ENCODE data around the gene CXCR4.

CXCR4 gene

DNA sequence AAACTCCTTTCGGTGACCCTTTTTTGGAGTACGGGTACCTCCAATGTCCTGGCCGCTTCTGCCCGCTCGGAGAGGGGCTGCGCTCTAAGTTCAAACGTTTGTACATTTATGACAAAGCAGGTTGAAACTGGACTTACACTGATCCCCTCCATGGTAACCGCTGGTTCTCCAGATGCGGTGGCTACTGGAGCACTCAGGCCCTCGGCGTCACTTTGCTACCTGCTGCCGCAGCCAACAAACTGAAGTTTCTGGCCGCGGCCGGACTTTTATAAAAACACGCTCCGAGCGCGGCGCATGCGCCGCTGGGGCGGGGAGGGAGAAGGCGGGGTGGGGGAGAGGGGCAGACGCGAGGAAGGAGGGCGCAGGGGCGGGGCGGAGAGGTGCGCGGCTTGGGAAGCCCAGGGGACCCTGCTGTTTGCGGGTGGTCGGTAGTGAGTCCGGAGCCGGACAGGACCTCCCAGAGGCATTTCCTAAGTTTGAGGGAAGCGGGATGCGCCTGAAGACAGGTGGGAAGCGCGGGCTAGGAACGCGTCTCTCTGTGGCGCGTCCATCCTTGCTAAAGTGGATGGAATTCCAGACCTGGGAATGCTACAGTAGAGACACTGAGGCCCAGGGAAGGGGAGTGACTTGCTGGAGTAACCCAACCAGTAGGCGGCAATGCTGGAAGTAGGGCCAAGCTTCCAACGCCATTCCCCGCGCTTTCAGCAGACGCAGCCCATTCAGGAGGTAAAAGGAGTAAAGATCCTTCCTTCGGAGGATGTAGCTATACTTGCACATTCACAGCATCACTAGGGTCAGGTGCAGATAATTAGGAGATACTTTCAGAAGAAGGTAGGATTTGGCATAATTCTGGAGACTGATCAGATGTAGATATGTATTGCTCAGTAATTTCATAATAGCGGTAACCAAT, at the start of gene CXCR4:
Gene CXCR4 (minus strand): TSS at position 241 of the 910 bp plus-strand sequence. CDS start 89 bp downstream, at position 152.
- peak; percentile 89 for DNase-seq

DNA sequence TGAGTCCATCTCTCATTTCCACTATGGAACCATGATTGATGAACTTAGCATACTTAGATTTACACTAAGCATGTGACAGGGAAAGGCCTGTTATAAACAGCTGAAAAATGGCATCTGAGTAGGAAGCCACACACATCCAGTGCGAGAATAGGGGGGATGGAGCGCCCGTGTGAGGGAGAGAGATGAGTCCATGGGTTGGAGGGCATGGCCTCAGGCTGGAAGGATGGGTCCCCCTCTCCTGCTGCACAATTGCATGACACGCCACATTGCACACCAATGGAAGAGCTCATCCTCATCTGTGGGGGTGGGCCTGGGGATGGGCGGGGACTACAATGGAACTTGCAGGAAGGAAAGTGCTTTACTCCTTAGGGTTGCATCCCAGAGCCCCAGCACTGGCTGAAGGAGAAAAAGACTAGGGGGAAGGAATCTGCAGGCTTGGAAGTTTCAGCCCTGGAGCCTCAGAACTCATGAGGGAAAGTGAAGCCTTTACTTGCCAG, 46.4 kb upstream of the CXCR4 start:
- DNase-seq = no peak

DNA sequence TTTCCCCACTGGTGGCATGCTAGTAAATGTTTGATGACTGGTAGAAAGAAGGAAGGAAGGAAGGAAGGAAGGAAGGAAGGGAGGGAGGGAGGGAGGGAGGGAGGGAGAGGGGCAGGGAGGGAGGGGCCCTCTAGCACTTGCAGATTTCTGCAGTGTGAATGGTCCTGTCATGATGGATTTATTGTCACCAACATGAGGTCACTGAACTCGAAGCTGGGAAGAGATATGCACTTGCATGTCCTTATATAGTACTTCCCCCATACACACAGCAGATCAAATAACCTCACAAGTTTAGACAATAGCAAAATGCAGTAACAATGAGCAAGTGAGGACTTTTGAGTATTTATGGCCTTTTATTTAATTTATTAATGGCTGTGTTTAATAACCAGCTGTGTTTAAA, 44.5 kb upstream of the CXCR4 start:
- no peak for DNase-seq

DNA sequence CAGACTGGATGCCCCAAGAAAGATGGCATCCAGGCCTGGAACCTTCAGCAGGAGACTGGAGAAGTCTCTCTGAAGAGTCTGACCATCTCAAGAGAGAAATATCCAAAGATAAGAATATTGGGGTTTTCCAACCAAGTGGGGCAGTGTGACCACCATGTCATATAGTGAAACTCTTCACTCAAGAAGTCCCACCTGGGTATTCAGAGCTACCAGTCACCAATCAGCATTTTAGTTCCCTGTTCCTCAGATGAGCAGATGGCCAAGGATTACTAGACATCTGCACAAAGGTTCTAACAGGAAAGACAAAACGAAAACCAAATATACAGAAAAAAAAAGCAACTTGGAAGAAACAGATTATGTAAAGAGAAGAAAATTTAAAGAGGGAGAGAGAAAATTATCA, 38.5 kb upstream of the CXCR4 start:
- DNase-seq = no peak

DNA sequence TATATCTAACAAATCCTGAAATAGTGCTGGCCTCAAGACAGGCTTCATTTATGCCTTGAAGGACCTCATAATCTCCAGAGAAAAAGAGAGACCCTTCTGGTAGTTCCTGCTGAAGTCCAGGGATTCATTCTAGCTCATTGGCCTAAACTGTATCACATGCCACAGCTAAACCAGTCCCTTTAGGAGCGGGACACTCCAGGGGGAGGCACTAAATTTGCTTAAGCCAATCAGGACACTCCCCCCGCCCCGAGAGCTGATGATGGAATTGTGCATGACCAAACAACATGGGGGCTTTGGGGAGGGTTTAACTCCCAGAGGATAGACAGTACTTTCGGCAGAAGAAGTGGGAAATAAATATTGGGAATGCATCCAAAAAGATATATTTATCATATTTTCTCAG, 36.4 kb upstream of the CXCR4 start:
- no peak for DNase-seq

DNA sequence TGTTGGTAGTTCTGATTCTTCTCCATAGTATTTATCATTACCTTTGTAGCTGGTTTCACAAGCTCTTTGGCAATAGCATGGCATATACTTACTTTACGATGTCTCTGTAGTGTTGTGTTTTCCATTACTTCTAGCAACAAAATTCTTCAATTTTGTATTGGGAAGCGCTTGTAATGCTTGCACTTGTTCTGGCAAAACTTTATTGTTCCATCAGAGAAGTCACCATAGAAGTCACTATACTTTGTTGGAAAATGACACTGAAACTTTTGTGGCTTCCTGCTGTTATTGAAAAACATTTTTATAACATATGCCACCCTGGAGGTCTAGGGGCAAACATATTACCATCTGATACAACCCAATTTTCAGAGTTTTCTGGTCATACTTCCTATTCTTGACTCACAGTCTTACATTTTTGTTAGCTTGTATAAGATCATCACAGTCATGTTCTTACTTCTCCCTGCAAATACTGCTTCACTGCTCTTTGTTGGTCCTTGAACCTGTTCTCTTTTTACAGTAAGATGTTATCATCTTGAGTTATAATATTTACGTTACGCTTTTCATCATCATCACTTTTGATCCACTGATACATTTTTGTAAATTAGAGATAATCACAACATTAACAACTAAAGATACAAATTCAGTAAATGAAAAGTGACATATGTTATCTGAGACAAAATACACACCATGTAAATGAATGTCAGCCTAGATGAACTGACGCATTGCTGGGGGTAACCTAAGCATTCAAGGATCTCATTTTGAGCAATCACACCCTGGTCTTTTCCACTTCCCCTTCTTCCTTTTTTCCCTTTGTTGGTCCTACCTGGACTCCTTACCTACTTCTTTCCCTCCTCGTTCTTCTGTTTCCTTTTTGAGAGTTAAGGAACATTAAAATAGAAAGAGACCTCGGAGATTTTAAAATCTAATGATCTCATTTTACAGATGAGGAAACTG, 33.3 kb upstream of the CXCR4 start:
- DNase-seq = no peak

DNA sequence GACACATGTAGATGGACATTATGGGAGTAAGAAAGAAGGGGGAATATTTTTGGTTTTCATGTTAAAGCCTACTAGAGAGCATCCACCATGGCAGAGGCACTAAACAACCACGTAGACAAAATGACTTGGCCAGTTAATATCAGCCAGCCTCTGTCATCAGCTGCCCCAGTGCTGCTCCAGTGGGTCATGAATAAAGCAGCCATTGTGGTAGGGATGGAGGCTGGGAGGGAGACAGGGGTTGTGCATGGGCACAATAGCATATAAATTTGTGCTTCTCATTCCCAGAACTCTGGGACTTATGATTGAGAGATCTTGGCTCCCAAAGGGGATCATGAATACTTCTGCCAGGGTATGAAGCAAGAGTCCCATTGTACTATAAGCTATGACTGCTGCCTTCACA, 31.1 kb upstream of the CXCR4 start:
- no peak for DNase-seq

DNA sequence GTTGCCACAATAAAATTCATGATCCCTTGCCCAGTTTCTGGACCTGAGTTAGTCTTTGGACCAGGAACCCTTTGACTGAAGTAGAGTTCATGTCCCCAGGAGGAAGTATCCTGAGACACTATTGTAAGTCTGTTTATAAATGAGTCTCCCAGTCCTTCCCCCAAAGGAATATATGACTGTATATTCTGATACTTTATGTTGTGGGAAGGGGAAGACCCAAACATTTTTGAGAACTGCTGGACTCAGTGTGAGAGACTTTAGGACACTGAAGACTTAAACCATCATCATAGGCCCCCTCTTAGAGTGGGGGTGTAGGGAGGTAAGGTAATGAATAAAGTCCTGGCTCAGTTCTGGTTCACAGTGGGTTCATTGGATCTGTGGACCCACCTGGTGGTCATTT, 28.6 kb upstream of the CXCR4 start:
- DNase-seq = no peak

DNA sequence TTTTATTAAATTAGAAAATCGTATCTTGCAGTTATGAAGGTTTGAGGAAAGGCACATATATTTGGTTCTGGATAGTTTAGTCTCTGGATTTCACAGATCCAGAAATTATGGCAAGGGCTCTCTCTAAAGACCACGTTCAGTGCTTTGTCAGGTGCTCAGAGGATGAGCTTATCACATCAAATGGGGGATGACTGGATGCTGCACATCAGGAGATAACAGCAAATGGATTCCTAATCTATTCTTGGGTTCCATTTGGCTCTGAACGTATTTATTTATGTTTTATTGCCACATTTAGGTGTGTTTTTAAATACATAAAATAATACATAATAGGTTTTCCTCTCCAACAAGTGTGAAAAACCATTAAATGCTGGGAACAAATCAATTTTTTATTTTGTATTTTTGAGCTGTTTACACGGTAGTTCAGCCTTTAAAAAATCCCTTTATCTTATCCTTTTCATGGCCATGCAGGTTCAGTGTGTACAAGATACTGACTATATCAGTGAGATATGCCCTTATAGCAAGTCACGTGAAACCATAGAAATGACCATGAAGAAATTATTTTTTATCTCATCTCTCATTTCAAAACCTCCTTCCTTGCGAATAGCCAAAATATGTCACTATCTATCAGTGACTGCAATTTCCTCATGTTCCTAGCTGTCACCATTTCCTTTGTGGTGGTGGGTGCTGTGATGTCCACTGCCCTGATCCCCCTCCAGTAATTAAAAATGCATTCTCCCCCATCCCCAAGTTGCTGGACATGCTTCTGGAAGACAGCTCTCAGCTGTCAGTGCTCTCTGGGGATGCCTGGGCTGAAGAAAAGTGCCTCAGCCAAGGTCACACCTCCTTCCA, 25.9 kb upstream of the CXCR4 start:
- no peak for DNase-seq

DNA sequence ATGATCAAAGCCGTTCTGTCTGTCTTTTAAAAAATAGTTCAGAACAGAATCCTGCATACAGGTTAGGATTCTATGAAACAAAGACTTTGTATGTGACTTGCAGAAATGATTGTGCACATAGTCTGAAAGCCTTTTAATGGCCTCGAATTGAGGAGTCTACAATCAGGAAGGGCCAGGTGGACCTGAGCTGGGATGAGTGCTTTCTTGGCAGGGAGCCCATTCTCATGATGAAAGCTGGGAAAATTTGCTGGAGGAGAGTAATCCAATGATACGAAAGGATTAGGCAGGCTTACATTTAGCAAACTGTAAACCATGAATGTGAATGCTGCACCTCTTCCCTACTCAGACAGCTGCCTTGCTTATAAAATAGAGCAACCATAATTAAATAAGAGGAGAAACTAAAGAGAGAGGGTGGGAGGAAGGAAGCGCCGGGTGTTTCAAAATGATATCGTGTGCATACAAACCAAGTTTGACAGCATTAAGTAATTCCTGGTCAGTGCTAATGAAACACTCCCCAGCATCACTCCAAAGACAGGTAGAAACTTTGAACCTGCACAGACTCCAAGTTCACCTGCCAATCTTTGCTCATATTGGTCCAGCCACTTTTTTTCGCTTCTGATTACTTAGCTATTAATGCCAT, 23.7 kb upstream of the CXCR4 start:
- DNase-seq = peak; percentile 93

DNA sequence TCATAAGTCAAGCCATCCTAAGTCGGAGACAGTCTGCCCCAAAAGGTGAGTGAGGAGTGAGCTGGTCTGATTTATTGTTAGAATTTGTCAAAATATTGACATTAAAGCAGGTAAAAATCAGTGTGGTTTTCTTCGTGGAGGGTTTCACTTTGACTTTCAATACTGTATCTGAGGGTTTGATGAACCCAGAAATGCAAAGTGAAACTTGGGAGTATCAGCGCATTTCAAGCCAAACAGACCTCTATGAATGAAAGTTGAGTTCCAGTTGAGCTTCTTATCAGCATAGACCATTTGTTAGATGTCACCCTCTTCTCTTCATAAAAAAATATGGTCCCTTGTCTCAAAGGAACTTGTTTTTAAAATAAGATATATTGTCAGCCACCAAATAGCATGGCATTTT, 21.7 kb upstream of the CXCR4 start:
- no peak for DNase-seq

DNA sequence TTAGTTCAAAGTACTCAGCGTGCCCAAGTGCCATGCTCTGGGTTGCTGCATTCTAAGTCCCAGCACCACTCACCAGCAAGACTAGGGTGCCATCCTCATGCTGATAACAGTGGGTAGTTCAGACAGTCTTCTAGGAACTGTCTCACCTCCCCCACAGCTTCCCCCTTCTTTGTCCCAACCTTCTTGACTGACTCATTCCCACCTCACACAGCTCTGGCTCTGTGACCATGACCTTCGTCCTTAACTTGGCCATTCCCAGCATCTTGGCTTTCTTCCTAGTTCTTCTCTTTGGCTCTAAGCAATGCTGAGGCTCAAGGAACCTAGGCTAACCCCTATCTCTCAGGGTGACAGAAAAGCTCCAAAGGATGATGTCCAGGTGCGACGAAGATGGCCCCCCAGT, 20.0 kb upstream of the CXCR4 start:
- no peak for DNase-seq

DNA sequence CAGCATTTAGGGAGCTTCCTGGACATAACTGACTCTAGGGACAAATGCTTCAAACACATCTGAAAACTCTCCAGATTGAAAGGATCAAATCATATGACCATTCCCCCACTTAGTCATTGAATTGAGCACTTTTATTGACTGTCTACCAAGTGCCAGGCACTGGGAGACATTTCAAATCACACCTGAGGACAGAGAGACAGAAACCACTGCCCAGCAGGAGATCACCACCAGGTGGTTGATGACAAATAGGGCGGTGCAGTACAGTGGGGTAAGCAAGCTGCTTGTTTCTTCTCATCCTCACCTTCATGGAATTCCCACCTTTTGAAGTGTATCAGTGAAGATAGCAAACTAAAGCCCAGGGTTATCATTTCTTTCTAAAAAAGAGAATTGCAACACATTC, 19.0 kb upstream of the CXCR4 start:
- DNase-seq = peak; percentile 49

DNA sequence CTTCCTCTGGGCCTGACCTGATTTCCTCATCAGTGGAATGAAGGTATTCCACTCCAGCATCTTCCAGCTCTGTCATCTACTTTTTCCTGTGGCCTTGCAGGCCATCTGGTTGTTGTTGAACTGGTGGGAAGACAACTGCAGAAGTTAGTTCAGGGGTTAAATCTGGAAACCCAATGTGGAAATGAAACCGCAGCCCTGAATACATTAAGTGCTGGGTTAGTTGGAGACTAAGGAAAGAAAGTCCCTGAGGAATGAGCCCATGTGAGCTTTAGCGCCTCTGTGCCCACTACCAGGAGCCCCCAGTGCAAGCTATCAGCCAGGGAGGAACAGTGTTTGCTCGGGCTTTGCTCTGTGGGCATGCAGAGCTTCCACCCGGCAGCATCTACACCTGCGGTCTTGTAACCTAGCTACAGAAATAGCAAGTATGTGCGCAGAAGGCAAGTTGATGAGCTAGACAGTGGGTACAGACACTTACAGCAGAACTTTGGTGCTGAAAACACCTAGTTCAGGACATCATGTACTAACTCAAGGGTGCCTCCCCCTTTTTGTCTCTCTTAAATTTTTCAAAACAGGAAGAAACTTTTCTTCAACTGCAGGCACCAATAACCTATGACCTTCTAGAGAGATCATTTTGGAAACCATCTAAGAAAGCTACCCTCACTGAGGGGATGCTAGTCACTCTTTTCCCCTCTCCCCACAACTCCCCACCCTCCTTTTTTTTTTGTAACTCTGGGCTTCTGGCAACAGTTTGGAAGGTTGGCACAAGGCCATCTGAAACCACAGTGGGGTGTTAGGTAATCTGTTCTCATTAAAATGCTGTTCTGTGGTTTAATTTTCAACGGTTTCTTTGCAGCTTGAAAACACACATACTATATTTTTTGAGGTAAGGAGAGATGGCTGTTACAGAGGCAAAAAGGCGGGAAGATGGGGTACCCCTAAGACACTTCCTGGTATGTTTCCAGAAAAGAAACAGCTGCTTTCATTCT, 18.3 kb upstream of the CXCR4 start:
- DNase-seq = no peak

DNA sequence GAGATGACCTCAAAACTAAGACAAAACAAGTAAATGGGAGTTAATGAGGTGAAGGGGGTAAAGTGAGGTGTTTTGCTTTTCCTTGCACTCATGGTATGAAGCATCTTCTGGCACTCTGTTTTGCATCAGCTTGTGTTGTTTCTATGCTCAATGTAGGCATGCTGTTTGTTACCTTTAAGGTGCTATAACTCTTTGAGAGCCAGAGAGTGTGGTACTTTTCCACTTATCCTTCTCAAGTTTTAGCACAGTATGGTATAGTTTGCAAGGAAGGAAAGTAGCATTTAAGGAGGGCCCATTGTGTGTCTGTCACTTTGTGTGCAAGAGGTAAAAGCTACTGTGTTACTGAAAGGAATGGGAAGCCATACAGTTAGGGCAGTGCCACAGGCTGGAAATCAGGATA, 17.5 kb upstream of the CXCR4 start:
- DNase-seq = no peak

DNA sequence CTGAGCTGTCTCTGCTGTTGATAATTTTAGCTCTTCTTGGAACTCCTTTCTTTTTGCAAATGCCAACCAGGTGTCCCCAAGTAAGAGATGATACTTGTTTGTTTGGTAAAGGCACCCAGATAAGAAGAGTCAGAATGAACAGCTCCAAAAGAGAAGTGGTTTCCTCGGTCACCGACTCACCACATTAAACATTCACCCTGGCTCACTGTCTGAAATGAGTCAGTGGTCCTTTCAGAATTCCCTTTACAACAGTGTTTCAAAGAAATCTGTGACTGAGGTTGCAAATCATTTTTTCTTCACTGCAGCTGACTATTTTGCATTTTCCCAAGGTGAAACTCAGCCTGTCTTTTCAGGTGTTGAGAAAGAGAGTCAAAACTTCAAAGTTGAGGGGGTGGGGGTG, 16.2 kb upstream of the CXCR4 start:
- DNase-seq = no peak

DNA sequence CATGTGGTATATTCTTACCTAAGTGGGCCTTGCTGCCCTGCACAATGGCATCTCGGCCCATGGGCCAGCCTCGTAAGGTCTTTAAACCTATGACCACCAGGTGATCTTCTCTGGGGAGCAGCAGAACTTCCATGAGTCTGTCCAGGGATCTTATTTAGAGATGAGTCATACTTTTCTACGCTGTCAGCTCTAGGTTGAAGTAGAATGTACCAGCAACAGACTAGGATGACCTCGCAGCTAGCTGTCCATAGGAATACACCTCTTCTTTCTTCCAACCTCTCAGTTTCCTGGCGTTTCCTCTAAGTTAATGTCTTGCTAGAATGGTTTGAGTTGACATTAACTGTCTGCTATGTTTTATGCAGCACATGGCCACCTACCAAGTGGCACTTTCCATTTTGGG, 15.6 kb upstream of the CXCR4 start:
- no peak for DNase-seq

DNA sequence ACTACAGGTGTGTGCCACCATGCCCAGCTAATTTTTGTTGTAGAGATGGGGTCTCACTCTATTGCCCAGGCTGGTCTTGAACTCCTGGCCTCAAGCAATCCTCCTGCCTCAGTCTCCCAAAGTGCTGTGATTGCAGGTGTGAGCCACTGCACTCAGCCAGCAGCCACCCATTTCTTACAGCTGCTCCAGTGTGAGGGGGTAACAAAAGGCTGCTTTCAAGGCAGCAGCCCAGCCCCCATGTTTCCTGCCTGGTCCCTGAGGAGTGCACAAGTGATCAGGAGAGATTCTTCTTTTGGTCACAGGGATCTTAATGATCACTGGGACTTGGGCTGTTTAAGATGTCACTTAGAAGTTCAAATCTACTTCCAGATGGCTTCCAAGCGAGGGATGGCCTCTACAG, 15.2 kb upstream of the CXCR4 start:
- no peak for DNase-seq

DNA sequence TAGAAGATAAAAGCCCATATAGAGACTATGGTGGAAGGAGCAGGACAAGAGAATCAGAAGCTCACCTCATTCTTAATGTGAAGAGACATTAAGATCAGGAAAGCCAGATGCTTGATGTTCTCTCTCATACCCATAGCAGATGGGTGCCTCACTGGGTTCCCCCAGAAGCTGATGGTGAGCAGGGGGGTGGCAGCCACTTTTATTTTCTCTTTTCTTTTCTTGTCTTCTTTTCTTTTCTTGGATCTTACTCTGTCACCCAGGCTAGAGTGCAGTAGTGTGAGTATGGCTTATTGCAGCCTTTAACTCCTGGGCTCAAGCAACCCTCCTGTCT, 14.8 kb upstream of the CXCR4 start:
- DNase-seq = no peak

DNA sequence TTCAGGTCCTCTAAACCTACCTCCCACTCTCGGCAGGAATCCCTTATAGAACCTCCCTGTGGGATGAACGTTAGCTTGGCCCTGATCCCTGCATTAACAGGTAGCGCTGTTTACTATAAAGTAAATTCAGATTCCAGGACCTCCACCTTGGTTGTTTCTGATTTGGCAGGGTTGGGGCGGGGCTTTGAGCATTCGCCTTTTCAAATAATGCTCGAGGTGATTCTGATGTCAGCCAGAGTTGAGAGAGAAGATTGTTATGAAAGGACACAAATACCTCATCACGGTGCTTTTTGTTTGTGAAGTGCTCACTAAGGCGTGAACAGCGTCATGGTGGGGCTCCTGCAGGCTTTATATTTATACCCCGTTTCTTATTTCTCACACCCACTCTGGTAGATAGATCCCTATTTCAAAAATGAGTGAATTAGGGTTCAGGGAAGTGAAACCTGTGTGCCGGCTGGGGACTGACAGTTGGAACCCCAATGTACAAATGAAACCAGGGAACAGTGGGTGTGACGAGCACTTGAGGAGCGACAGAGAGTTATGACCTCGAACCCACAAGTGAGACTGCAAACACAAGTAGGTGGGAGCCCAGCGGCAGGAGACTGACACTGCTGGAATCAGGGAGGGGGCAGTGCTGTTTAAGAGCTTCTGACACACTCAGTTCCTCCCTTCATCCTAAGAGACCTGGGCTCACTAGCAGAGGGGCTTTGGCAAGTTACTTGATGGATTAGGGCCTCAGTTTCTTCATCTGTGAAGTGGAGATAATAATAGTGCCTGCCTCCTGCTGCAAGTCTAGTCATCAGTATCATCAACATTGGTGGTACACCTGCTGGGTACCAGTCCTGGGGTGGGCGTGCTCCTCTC, 14.2 kb upstream of the CXCR4 start:
- no peak for DNase-seq
